GM18502 (cell line): ENCODE data around the gene GDI1.

Experiments used
- ATAC-seq: cut with Tn5 transposase; IDR thresholded peaks from one replicate; pipeline ENCODE4 v1.9.1; 2021; ENCODE audit warnings: mild to moderate bottlenecking; ENCODE audit not compliant: unreplicated experiment, poor library complexity

The GDI1 gene

DNA sequence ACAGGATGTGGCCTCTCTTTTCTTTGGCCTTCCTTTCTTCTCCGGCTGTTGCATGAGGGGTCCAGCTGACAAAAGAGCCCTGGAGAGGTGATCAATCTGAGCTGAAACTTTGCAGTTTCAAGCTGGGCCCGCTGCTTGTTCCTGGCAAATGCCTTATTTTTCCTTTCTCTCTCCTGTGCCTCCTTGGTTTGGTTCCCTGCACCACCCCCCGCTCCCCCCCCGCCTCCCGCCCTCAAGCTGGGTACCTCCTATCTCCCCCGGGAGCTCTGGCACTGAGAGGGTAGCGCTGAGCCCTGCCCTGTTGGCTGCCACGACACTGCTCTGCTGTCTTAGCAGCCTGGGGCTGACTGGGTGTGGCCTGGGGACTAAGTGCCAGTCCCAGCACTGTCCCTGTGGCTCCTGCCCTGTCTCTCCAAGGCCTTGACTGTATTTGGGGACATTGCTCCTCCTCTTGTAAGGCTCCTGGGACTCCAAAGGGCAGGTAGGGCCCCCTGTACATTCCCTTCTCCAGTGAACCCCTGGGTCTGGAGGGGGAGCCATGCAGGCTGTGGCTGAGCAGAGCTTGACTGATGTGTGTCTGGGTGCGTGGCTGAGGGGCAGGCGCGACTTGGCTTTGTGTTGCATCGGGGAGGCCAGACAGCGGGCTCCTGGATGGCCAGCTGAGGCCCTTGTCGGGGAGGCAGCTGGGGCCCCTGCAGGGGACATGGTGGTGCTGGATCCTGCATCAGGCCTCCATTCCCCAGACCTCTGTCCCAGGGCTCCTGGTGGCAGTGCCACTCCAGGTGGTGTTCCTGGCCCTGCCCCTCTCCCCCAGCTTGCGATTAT is 22.2 kb downstream of the GDI1 start:
- no peak for ATAC-seq

DNA sequence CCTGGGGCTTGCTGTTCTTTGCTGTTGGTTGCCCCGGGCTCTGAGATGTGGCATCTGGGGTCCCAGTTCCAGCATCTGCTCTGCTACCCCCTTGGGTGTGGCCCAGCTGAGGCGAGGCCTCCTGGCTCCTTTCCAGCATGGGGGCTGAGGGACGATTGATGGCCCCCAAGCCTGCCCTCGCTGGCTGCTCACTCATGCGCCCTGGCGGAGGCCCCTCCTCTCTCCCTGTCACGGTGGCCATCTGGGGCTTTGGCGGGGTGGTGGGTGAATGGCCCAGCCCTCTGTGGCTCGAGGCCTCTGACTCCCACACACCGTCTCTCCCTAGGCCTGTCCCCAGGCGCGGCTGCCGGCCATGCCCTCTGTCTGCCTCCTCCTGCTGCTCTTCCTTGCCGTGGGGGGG is 22.9 kb downstream of the GDI1 start:
- ATAC-seq, result no peak

DNA sequence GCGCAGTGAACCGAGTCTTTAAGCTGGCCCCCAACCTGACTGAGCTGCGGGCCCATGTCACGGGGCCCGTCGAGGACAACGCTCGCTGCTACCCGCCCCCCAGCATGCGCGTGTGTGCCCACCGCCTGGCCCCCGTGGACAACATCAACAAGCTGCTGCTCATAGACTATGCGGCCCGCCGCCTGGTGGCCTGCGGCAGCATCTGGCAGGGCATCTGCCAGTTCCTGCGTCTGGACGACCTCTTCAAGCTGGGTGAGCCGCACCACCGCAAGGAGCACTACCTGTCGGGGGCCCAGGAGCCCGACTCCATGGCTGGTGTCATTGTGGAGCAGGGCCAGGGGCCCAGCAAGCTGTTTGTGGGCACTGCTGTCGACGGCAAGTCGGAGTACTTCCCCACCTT is 23.4 kb downstream of the GDI1 start:
- no peak for ATAC-seq

GRCh38 chrX:154462396-154462795 is 25.4 kb downstream of the GDI1 start:
- no peak for ATAC-seq

DNA sequence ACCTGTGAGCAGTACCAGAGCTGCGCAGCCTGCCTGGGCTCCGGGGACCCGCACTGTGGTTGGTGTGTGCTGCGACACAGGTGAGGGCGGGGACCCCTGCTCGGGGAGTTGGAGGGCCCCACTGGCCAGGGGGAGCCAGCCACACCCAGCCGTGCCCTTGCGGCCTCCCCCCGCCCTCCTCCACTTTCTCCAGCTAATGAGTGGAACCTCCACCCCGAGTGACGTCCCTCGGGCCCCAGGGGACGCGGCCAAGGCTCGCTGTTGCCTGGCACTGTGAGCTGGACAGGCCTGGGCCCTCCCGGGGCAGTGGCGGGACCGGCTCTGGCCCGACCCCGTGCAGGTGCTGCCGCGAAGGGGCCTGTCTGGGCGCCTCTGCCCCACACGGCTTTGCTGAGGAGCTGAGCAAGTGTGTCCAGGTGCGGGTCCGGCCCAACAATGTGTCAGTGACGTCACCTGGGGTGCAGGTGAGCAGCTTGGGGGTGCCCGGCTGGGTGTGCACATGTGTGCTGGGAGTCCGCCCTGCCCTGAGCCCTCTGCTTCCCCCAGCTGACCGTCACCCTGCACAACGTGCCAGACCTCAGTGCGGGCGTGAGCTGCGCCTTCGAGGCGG is 26.8 kb downstream of the GDI1 start:
- ATAC-seq, result no peak

DNA sequence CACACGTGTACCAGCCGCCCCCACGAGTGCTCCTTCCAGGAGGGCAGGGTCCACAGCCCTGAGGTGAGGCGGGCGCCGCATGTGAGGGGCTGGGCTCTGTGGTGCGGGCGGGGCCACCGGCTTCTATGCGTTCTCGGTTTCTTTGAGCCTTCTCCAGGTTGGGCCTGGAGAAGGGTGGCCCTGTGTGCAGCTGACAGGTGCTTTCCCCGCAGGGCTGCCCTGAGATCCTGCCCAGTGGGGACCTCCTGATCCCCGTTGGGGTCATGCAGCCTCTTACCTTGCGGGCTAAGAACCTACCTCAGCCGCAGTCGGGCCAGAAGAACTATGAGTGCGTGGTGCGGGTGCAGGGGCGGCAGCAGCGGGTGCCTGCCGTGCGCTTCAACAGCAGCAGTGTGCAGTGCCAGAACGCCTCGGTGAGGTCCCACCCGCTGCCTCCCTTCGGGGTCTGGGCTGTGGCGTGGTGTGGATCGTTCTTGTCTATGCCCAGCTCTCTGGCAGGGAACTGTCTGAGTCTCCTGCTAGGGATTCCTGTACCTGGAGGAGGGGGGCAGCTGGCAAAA is 27.9 kb downstream of the GDI1 start:
- ATAC-seq, result no peak

- ATAC-seq, result no peak
These were observed 28.6 kb downstream of the GDI1 start for GRCh38 chrX:154465601-154466000.

DNA sequence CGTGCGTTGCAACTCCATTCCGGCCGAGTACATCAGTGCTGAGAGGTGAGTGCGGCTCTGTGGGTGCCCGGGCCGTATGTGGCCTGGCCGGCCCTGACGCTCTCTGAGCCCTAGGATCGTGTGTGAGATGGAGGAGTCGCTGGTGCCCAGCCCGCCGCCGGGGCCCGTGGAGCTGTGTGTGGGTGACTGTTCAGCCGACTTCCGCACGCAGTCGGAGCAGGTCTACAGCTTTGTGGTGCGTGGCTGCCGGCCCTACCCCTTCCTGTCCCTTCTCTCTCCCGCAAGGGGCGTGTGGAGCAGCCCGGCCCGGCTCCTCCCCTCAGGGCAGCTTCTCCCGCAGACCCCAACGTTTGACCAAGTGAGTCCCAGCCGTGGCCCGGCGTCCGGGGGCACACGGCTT is 29.1 kb downstream of the GDI1 start:
- no peak for ATAC-seq

DNA sequence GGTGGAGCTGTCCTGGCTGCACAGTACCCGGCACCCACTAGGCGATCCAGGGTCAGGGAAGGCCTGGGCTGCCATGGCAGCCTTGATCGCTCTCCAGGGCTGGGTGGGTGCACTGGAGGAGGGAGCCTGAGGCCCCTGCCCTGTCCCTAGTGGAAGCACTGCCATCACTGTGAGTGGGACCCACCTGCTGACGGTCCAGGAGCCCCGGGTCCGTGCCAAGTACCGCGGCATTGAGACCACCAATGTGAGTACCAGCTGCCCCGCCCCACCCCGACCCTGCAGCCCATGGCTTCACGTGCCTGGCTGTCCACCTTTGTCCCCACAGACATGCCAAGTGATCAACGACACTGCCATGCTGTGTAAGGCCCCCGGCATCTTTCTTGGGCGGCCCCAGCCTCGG is 30.0 kb downstream of the GDI1 start:
- ATAC-seq, result no peak

DNA sequence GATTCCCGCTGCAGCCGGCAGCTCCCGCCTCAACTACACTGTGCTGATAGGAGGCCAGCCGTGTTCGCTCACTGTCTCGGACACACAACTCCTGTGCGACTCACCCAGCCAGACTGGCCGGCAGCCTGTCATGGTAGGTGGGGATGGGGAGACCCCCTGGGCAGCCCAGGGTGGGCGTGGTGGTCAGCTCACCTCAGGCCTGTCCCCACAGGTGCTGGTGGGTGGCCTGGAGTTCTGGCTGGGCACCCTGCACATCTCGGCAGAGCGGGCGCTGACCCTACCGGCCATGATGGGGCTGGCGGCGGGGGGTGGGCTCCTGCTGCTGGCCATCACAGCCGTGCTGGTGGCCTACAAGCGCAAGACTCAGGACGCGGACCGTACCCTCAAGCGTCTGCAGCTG is 30.6 kb downstream of the GDI1 start:
- ATAC-seq, result no peak

- ATAC-seq, result no peak
These were observed 31.3 kb downstream of the GDI1 start for GRCh38 chrX:154468217-154468616.

DNA sequence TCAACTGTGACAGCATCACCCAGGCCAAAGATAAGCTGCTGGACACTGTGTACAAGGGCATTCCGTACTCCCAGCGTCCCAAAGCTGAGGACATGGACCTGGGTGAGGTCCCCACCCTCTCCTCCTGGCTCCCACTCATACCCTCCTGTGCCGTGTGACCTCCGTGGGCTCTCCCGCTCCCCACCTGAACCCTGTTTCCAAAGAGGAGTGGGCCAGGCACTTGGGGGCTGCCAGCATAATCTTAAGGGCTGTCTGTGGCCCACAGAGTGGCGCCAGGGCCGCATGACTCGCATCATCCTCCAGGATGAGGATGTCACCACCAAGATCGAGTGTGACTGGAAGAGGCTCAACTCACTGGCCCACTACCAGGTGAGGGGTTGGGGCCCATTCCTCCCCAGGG is 32.2 kb downstream of the GDI1 start:
- no peak for ATAC-seq

GRCh38 chrX:154469880-154470279 is 32.9 kb downstream of the GDI1 start:
- no peak for ATAC-seq

- ATAC-seq, result no peak
These were observed 33.5 kb downstream of the GDI1 start for GRCh38 chrX:154470434-154470833.

DNA sequence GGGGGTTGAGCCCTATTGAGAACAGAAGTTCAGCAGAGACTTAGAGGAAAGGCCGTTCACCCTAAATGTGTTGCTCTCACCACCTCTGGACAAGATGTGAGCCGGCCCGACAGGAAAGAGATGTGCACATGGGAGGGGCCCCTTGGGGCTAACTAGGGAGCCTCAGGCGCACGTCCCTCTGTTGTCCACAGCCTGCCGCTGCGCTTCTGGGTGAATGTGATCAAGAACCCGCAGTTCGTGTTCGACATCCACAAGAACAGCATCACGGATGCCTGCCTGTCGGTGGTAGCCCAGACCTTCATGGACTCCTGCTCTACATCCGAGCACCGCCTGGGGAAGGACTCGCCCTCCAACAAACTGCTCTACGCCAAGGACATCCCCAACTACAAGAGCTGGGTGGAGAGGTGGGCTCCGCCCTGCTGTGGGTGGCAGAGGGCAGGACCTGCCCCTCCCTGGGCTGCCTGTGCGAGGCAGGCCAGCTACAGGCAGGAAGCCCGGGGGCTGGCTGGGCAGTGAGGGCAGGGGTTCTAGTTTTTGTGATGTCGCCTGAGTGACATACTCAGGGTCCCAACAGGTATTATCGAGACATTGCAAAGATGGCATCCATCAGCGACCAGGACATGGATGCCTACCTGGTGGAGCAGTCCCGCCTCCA is 34.1 kb downstream of the GDI1 start:
- ATAC-seq, result no peak

DNA sequence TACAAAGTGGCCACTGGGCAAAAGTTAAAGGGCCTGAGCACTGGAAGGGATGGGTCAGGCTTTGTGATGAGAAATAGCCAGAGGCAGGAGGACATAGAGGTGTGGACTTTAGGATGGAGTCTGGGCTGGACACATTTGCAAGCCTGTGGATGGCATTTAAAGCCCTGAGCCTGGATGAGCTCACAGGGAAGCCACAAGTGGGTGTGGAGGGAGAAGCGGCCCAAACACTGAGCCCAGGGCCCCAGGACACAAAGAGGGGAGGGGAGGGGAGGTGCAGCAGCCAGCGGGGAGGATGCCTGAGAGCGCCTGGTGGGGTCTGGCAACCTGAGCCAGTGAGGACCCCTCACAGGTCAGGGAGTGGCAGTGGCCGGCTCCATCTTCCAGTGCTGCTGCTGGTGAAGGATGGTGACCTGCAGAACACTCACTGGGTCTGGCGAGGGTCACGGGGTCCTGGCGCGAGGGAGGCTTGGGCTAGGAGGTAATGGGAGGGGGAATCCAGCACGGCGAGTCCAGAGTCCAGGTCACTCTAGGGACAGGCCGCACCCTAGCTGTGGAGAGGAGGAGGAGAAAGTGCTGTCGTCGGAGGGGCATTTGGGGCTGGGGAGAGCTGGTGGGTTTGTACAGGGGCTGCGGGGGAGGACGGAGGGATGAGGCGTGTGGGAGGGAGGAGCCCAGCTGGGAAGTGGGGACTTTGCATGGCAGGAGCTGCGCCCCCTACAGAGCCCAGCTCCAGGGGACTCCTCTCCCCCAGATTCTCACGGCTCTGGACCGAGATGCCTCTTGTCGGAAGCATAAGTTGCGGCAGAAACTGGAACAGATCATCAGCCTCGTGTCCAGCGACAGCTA is 35.1 kb downstream of the GDI1 start:
- ATAC-seq, result no peak

DNA sequence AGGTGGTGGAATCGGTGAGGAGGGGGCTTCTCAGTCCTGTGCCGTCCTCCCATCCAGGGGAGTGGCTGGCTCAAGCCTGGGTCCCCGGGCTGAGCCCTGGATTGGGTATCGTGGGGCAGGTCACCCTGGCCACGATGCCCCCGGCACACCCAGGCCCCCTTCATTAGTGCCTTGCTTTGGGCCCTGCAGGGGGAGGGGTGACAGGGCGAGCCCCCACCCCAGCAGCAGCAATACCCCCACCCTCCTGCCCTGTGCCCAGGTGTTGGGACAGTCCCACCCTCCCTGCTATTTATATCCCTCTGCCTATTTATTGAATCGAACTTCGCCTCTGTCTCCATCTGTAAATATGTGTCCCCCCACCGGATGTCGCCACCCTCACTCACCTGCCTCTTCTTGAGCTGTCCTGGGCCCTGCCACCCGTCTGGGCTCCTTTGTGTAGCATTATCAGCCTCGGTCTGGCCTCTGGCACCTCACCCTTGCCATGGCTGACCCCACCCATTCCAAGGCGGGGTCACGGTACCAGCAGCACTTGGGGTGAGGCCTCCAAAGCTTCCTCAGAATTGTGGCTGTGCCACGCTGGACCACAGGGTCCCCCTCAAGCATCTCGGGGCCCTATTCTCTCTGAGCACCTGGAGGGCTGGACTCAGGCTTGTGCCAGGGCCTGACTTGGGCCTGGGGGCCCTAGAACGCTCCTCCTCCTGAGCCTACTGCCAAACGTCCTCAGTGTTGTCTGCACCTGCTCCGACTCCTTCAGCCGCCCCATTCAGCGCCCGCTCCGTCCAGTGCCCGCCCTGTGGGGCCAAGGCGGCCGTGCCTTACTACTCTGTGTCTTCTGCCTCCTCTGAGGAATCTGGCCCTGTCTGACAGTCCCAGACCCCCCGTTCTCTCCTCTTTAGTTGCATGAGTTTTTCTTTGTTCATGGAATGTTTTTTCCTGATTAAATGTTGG is 36.0 kb downstream of the GDI1 start:
- no peak for ATAC-seq

DNA sequence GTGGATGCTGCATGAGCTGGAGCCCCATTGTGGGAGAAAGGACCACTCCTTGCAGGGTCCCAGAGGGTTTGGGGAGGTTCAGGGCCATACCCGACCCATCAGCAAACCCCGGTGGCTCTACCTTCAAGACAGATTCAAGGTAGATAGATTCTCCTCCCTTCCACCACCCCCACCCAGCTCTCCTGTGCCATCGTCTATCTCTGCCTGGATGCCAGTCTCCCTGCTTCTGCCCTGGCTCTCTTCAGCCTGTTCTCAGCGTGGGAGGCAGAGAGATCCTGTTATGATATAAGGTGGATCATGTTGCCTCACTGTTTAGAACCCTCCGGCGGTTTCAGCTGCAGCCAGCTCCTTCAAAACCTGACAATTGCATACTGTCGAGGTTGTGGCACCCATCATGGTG is 36.7 kb downstream of the GDI1 start:
- ATAC-seq, result no peak

GRCh38 chrX:154476821-154477220 is 39.9 kb downstream of the GDI1 start:
- ATAC-seq, result no peak
